Hematopoietic multipotent progenitor cell treated with erythropoietin and hydrocortisone succinate and interleukin-3 and kit ligand, for 4 days (in vitro differentiated cells): ENCODE measurements around the gene CCR7.
"Not testable (repeated sequence)": the region's sequence is repeated elsewhere in the genome, so short reads cannot be mapped to it uniquely, and the experiment has no call there.

Experiments used
- DNase-seq: peaks from one replicate; pipeline ENCODE4 v3.0.0-alpha.2; 2015

Gene CCR7

GRCh38 chr17:40597156-40597555 is 31.9 kb upstream of the CCR7 start:
- DNase-seq, result no peak

GRCh38 chr17:40596261-40596919 is 31.1 kb upstream of the CCR7 start:
- peak; percentile 43 for DNase-seq

GRCh38 chr17:40590742-40591141 is 25.5 kb upstream of the CCR7 start:
- no peak for DNase-seq

- DNase-seq, result no peak
Observed at GRCh38 chr17:40588552-40588951, 23.3 kb upstream of the CCR7 start.

- not testable (repeated sequence) for DNase-seq
Observed at GRCh38 chr17:40586264-40586663, 21.0 kb upstream of the CCR7 start.

GRCh38 chr17:40584950-40585349 is 19.7 kb upstream of the CCR7 start:
- not testable (repeated sequence) for DNase-seq

- peak; percentile 85 for DNase-seq
Observed at GRCh38 chr17:40582328-40582901, 17.1 kb upstream of the CCR7 start.

GRCh38 chr17:40580140-40580539 is 14.9 kb upstream of the CCR7 start:
- no peak for DNase-seq

GRCh38 chr17:40579471-40579870 is 14.2 kb upstream of the CCR7 start:
- DNase-seq, result no peak

- no peak for DNase-seq
Observed at GRCh38 chr17:40577611-40578065, 12.4 kb upstream of the CCR7 start.

- no peak for DNase-seq
Observed at GRCh38 chr17:40576113-40576740, 11.0 kb upstream of the CCR7 start.

GRCh38 chr17:40574292-40574691 is 9.0 kb upstream of the CCR7 start:
- DNase-seq, result no peak

GRCh38 chr17:40572245-40572993 is 7.1 kb upstream of the CCR7 start:
- not testable (repeated sequence) for DNase-seq

- peak; percentile 73 for DNase-seq
Observed at GRCh38 chr17:40568074-40568836, 3.0 kb upstream of the CCR7 start.

GRCh38 chr17:40567377-40567776 is 2.1 kb upstream of the CCR7 start:
- DNase-seq, result no peak

- DNase-seq, result no peak
Observed at GRCh38 chr17:40565769-40566409, 617 bp upstream of the CCR7 start.

- DNase-seq, result no peak
Observed at GRCh38 chr17:40564195-40564882, 933 bp downstream of the CCR7 start.

GRCh38 chr17:40563220-40564052 is 1.8 kb downstream of the CCR7 start:
- DNase-seq, result no peak

GRCh38 chr17:40562838-40563219 is 2.4 kb downstream of the CCR7 start:
- DNase-seq, result no peak

GRCh38 chr17:40561871-40562611 is 3.2 kb downstream of the CCR7 start:
- DNase-seq, result peak; percentile 40
